Cardiac muscle cell (in vitro differentiated cells and primary cell): ENCODE measurements around the gene PHACTR2. TPM values are rescaled to one million over a fixed set of nuclear protein-coding genes. Genes with fewer than 3 reads are reported as not detected.
"Not testable (repeated sequence)": the region's sequence is repeated elsewhere in the genome, so short reads cannot be mapped to it uniquely, and the experiment has no call there.

ENCODE experiments used
- DNase-seq, 2 donors: peaks; one replicate each; pipeline versions ENCODE4 v3.0.0 to v3.0.0-alpha.2; 2010 to 2017; ENCODE audit warnings: low read depth in 1 of 2, low spot score in 1 of 2
- H3K27ac ChIP-seq: fragments of 200-600 bp; sonication (generic); 2 replicates; pipeline ENCODE4 v1.5.1; 2016
- H3K27me3 ChIP-seq: fragments of 200-600 bp; sonication (generic); 2 replicates; pipeline ENCODE4 v1.6.0; 2016; ENCODE audit warnings: control low read depth
- H3K36me3 ChIP-seq: fragments of 200-600 bp; sonication (generic); 2 replicates; pipeline ENCODE4 v1.5.1; 2016; ENCODE audit warnings: control low read depth
- H3K4me1 ChIP-seq: fragments of 200-600 bp; sonication (generic); 2 replicates; pipeline ENCODE4 v1.8.1; 2017; ENCODE audit warnings: low read depth, mild to moderate bottlenecking, mixed run types
- H3K4me3 ChIP-seq: fragments of 200-600 bp; sonication (generic); 2 replicates; pipeline ENCODE4 v1.5.1; 2016; ENCODE audit warnings: mild to moderate bottlenecking
- H3K9me3 ChIP-seq: fragments of 200-600 bp; sonication (generic); 2 replicates; pipeline ENCODE4 v1.5.1; 2017; ENCODE audit warnings: low read depth, mild to moderate bottlenecking, control low read depth
- CTCF ChIP-seq: IDR thresholded peaks from 2 replicates; pipeline ENCODE4 v1.5.1; 2012; ENCODE audit warnings: low read depth, mild to moderate bottlenecking, low read length
- polyA plus RNA-seq: library from polyadenylated mRNA; unstranded; fragments of >200 nt; fragmentation: Nextera tagmentation; extraction: Ambion mirVana; gene quantifications from 2 replicates; pipeline ENCODE4 v1.2.1, GENCODE V29; 2016
- total RNA-seq: library from RNA; depleted of rRNA; stranded (reverse); fragments of >200 nt; gene quantifications from 2 replicates; pipeline ENCODE4 v1.2.3, GENCODE V29; 2016

PHACTR2 gene
- total and polyA plus RNA-seq, 2 experiments from 2014 or later, result 47.3 to 52.3 TPM

GRCh38 chr6:143842902-143843676, 165.3 kb downstream of the PHACTR2 start, which contains the start of gene LTV1:
LTV1 (plus strand) TSS chr6:143843338; CDS start chr6:143843478, 140 bp downstream.
- TF ChIP-seq CTCF, result no peak
- DNase-seq, result peak; percentile 98
- peak within 1 kb of the TSS; percentile 71 for H3K4me3 ChIP-seq
- H3K36me3 ChIP-seq, result peaks cover 29% of the 10 kb centered on the region
- peak within 1 kb of the TSS; percentile 94 for H3K27ac ChIP-seq
- no peaks in the 10 kb centered on the region for H3K9me3 ChIP-seq
- H3K27me3 ChIP-seq, result no peaks in the 10 kb centered on the region
- peaks cover 4% of the 10 kb centered on the region for H3K4me1 ChIP-seq

- peak overlapping the region; percentile 94 for H3K27ac ChIP-seq
- H3K4me1 ChIP-seq, result peaks cover 4% of the 10 kb centered on the region
These were observed 165.9 kb downstream of the PHACTR2 start for GRCh38 chr6:143843677-143843999.

GRCh38 chr6:143844006-143844405, 166.2 kb downstream of the PHACTR2 start:
- no peaks in the 10 kb centered on the region for H3K27me3 ChIP-seq
- H3K36me3 ChIP-seq, result peaks cover 36% of the 10 kb centered on the region
- TF ChIP-seq CTCF, result no peak
- H3K9me3 ChIP-seq, result no peaks in the 10 kb centered on the region
- peak in 1 of 2 donors; percentile 38 for DNase-seq
- H3K27ac ChIP-seq, result peak overlapping the region; percentile 94
- peak overlapping the region; percentile 71 for H3K4me3 ChIP-seq
- peaks cover 4% of the 10 kb centered on the region for H3K4me1 ChIP-seq

More at GRCh38 chr6:143843677-143843999, 165.9 kb downstream of the PHACTR2 start:
- Histone ChIP-seq H3K4me3 (peak overlapping the region; percentile 71), H3K9me3 (no peaks in the 10 kb centered on the region), H3K27me3 (no peaks in the 10 kb centered on the region), H3K36me3 (peaks cover 34% of the 10 kb centered on the region)
- DNase-seq, result no peak
- TF ChIP-seq CTCF, result no peak

DNA sequence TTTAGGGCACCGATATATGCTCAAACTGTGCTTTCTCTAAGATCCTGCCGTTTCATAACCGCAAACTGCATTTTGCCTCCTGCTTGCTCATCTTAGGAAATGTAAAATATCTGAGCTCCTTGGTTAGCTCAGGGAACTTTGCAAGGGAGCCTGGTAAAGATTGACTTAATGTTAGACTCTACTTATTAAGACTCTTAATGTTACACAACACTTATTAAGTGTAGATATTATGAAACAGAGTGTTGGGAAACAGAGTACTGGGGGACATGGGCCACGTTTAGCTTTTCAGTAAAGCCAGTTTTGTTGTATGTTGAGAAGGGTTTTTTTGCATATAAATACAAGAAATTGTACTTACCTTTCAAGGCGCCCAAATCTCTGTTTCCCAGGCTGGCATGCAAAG, 167.3 kb downstream of the PHACTR2 start:
- DNase-seq, result peak in 1 of 2 donors; percentile 23
- H3K4me1 ChIP-seq, result peaks cover 4% of the 10 kb centered on the region
- peaks cover 45% of the 10 kb centered on the region for H3K36me3 ChIP-seq
- no peak overlapping the region for H3K27ac ChIP-seq
- no peaks in the 10 kb centered on the region for H3K9me3 ChIP-seq
- H3K27me3 ChIP-seq, result no peaks in the 10 kb centered on the region
- TF ChIP-seq CTCF, result no peak
- no peak overlapping the region for H3K4me3 ChIP-seq

DNA sequence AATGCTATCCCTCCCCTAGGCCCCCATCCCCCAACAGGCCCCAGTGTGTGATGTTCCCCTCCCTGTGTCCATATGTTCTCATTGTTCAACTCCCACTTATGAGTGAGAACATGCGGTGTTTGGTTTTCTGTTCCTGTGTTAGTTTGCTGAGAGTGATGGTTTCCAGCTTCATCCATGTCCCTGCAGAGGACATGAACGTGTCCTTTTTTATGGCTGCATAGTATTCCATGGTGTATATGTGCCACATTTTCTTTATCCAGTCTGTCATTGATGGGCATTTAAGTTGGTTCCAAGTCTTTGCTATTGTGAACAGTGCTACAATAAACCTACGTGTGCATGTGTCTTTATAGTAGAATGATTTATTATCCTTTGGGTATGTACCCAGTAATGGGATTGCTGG, 173.9 kb downstream of the PHACTR2 start:
- not testable (repeated sequence) for H3K27me3 ChIP-seq, H3K4me3 ChIP-seq, DNase-seq, H3K9me3 ChIP-seq, H3K4me1 ChIP-seq, H3K27ac ChIP-seq
- H3K36me3 ChIP-seq, result peaks cover 54% of the 10 kb centered on the region

DNA sequence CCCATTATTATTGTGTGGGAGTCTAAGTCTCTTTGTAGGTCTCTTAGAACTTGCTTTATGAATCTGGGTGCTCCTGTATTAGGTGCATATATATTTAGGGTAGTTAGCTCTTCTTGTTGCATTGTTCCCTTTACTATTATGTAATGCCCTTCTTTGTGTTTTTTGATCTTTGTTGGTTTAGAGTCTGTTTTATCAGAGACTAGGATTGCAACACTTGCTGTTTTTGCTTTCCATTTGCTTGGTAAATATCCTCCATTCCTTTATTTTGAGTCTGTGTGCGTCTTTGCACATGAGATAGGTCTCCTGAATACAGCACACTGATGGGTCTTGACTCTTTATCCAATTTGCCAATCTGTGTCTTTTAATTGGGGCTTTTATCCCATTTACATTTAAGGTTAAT, 177.3 kb downstream of the PHACTR2 start:
- H3K4me3 ChIP-seq, H3K9me3 ChIP-seq, H3K27me3 ChIP-seq, H3K27ac ChIP-seq, DNase-seq, H3K4me1 ChIP-seq: not testable (repeated sequence)
- peaks cover 57% of the 10 kb centered on the region for H3K36me3 ChIP-seq

- H3K27ac ChIP-seq, H3K4me1 ChIP-seq, H3K27me3 ChIP-seq, H3K9me3 ChIP-seq, DNase-seq, H3K4me3 ChIP-seq: not testable (repeated sequence)
- peaks cover 52% of the 10 kb centered on the region for H3K36me3 ChIP-seq
These were observed 179.0 kb downstream of the PHACTR2 start for GRCh38 chr6:143856762-143857161.
